Endothelial cell of umbilical vein (primary cell): ENCODE data around the gene TNIP1. TPM values are rescaled to one million over a fixed set of nuclear protein-coding genes. Genes with fewer than 3 reads are reported as not detected.

Experiments used
- BruUV-seq: library from RNA; stranded (reverse); fragments of 400-500 nt; replicated peaks from 2 replicates; lab custom pipeline; 2021; lab: Mats Ljungman, UMichigan
- CTCF ChIA-PET: fragments of 300-600, 350-600 bp; sonication (Branson Sonifier 250); formaldehyde crosslinking; loops from one replicate; lab custom pipeline; 2021; ENCODE audit warnings: antibody characterized with exemption, inconsistent platforms; lab: Charles Lee
- POLR2A ChIA-PET: fragments of 300-600, 350-600 bp; sonication (Branson Sonifier 250); formaldehyde crosslinking; loops from one replicate; lab custom pipeline; 2021; ENCODE audit warnings: antibody characterized with exemption, inconsistent platforms; lab: Charles Lee
- DNase-seq: peaks from one replicate; pipeline ENCODE4 v3.0.0-alpha.2; 2011; ENCODE audit warnings: low read depth, low spot score
- FAIRE-seq: peaks from 2 replicates; lab custom pipeline; 2011; peaks lifted over from hg19 to GRCh38; lab: Jason Lieb, UNC
- H2AFZ ChIP-seq: 2 replicates; pipeline ENCODE4 v1.6.0; 2012; ENCODE audit warnings: low read depth, low read length, control low read depth, inconsistent platforms
- H3K27ac ChIP-seq: 2 replicates; pipeline ENCODE4 v1.5.1; 2011; ENCODE audit warnings: low read depth, mild to moderate bottlenecking, control low read depth, low read length, moderate library complexity; ENCODE audit not compliant: insufficient read depth
- H3K27me3 ChIP-seq, 2 experiments: 2 replicates each; pipeline versions ENCODE4 v1.6.0 to v1.6.1; 2011; ENCODE audit warnings: low read length in 2 of 2, mixed read lengths in 1 of 2; ENCODE audit not compliant: control insufficient read depth in 2 of 2, insufficient read depth in 2 of 2
- H3K36me3 ChIP-seq, 2 experiments: 2 replicates in 1 of 2; 3 replicates in 1 of 2; pipeline ENCODE4 v1.5.1; 2011; ENCODE audit warnings: low read length in 2 of 2, mild to moderate bottlenecking in 1 of 2, moderate library complexity in 1 of 2; ENCODE audit not compliant: control insufficient read depth in 2 of 2, insufficient read depth in 2 of 2; ENCODE audit errors: extremely low read depth in 1 of 2
- H3K4me1 ChIP-seq: 3 replicates; pipeline ENCODE4 v1.5.1; 2011; ENCODE audit warnings: mild to moderate bottlenecking, low read length; ENCODE audit not compliant: control insufficient read depth, insufficient read depth; ENCODE audit errors: extremely low read depth
- H3K4me2 ChIP-seq: 2 replicates; pipeline ENCODE4 v1.6.1; 2011; ENCODE audit warnings: low read length, control low read depth, mixed read lengths; ENCODE audit not compliant: insufficient read depth
- H3K4me3 ChIP-seq, 3 experiments: fragments of 200-600 bp in 1 of 3; sonication (generic), shearing (Covaris generic) in 1 of 3; replicated peaks in 1 of 3; 2 replicates each; pipeline ENCODE4 v1.5.1; 2011 to 2016; ENCODE audit warnings: control low read depth in 3 of 3, low read length in 3 of 3, mild to moderate bottlenecking in 2 of 3, inconsistent platforms in 1 of 3, low read depth in 1 of 3, moderate library complexity in 1 of 3; ENCODE audit not compliant: insufficient read depth in 1 of 3
- H3K79me2 ChIP-seq: 2 replicates; pipeline ENCODE4 v1.6.0; 2012; ENCODE audit warnings: low read length, inconsistent platforms; ENCODE audit not compliant: control insufficient read depth, insufficient read depth
- H3K9ac ChIP-seq: replicated peaks from 2 replicates; pipeline ENCODE3; 2011; ENCODE audit warnings: low read length, control low read depth; ENCODE audit not compliant: insufficient read depth; ENCODE audit errors: extremely low read depth
- H3K9me1 ChIP-seq: replicated peaks from 3 replicates; pipeline ENCODE4 v1.6.0; 2011; ENCODE audit warnings: mild to moderate bottlenecking, low read length; ENCODE audit not compliant: control insufficient read depth, insufficient read depth; ENCODE audit errors: extremely low read depth
- H3K9me3 ChIP-seq: replicated peaks from 2 replicates; pipeline ENCODE4 v1.5.1; 2012; ENCODE audit warnings: low read length, inconsistent platforms; ENCODE audit not compliant: control insufficient read depth, insufficient read depth
- H4K20me1 ChIP-seq: replicated peaks from 2 replicates; pipeline ENCODE3; 2011; ENCODE audit warnings: mild to moderate bottlenecking, low read length; ENCODE audit not compliant: control insufficient read depth, insufficient read depth; ENCODE audit errors: extremely low read depth
- JUN ChIP-seq: IDR thresholded peaks from 2 replicates; pipeline ENCODE4 v1.6.1; 2011; ENCODE audit warnings: borderline replicate concordance, low read depth; ENCODE audit not compliant: insufficient read length, insufficient read depth
- MYC ChIP-seq: IDR thresholded peaks from one replicate; pipeline ENCODE4 v1.6.1; 2011; ENCODE audit warnings: mild to moderate bottlenecking, low read depth, low read length
- POLR2A ChIP-seq: IDR thresholded peaks from 2 replicates; pipeline ENCODE4 v1.6.1; 2012; ENCODE audit warnings: low read depth, mild to moderate bottlenecking, control low read depth, low read length
- POLR2AphosphoS5 ChIP-seq: IDR thresholded peaks from 2 replicates; pipeline ENCODE4 v1.6.1; 2012; ENCODE audit warnings: low read depth, mild to moderate bottlenecking, control low read depth, low read length, moderate library complexity; ENCODE audit not compliant: insufficient read depth
- dilution Hi-C: fragments of 300-500 bp; cut with MboI; formaldehyde crosslinking; loops from one replicate; pipeline ENCODE4 v1.15.0; 2019; ENCODE audit warnings: low sequenced_read_pairs; ENCODE audit not compliant: extremely low pct_ligation_motif_present
- intact Hi-C: fragments of 100-400 bp; cut with micrococcal nuclease; formaldehyde crosslinking; loops from one replicate; pipeline ENCODE4 v1.10.0; 2022
- polyA plus RNA-seq, 4 experiments: library from polyadenylated mRNA; depleted of rRNA in 3 of 4; stranded (reverse) in 3 of 4; unstranded in 1 of 4; fragments of >200 nt; gene quantifications; 2 replicates each; pipeline versions ENCODE4 v1.2.1 to v1.2.3, GENCODE V29; 2011 to 2012; ENCODE audit warnings: missing spikeins in 1 of 4
- total RNA-seq: library from RNA; stranded (reverse); gene quantifications from 2 replicates; pipeline ENCODE4 v1.2.3, GENCODE V29; 2021
- TF ChIP-seq, protein P1 (sequence below), 2 donors: IDR thresholded peaks; 1 replicate in 1 of 2; 2 replicates in 1 of 2; pipeline ENCODE4 v1.5.1; 2011; ENCODE audit warnings: low read length in 2 of 2, mild to moderate bottlenecking in 2 of 2, moderate library complexity in 2 of 2, control low read depth in 1 of 2, inconsistent platforms in 1 of 2, low read depth in 1 of 2; ENCODE audit not compliant: insufficient read depth in 1 of 2; ENCODE audit errors: extremely low read depth in 1 of 2

Gene TNIP1
- total and polyA plus RNA-seq, 2 donors (not counting 3 experiments of a cell fraction or from before 2014, with no cell fraction given) = 43.0 to 96.8 TPM

DNA sequence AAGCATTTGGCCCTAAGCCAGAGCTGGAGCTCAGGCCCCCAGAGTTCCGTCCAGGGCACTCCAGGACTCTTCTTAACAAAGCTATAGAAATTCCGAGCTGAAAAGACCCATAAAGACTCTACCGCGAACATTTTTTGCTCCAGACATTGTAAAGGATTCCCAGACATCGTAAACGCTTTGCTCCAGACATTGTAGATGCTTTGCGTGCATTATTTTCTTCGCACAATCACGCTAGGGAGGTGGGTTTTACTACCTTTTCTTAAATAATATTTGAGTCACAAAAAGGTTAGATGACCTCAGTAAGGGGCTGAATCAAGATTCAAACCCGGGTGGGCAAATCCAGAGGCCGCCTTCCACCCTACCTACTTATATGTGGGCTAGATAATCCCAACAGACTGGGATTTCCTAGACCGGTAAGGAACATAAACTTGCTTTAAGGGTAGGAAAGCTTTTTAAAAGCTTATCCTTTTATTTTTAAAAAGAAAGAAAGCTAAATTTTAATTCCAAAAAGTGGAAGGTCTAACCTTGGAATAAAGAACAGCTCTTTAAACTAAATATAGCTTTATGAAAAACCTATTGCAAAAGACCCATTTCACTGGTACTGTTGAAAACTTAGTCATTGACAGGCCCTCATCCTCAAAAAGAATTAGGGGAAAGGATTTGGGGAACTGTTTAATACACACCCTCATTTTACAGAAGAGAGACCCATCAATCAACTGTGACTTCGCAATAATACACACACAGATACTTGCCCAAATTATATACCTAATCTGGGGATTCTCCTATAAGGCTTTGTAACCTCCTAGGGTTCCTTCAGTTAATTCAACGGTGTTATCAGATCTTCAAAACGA is 822 bp upstream of the TNIP1 start:
- peak overlapping the region; percentile 74 for H3K4me2 ChIP-seq
- peak overlapping the region; percentile 51 to 77 (median 62) for H3K4me3 ChIP-seq
- peaks cover 38% of the 10 kb centered on the region for H3K4me1 ChIP-seq
- CTCF ChIA-PET = interaction anchor here (0.6 to 4.0 kb wide), 12 partner anchors 8 to 157 kb away, joined by 3 to 26 read pairs (median 6); no protein-coding TSS in a partner anchor
- no peak for DNase-seq
- dilution Hi-C loops (loop anchor here (10.0 kb wide), 1 partner anchor 47 kb away; no protein-coding TSS in a partner anchor), intact Hi-C loops (loop anchor here (1.0 to 2.0 kb wide), 4 partner anchors 8 to 323 kb away; partner anchors contain the start of gene DCTN4)
- TSS peak; percentile 89 for BruUV-seq
- H3K9me3 ChIP-seq = no peaks in the 10 kb centered on the region
- no peaks in the 10 kb centered on the region for H3K9me1 ChIP-seq
- no peak for FAIRE-seq
- no peaks in the 10 kb centered on the region for H4K20me1 ChIP-seq
- TF ChIP-seq POLR2AphosphoS5 (no peak), POLR2A (no peak), MYC (no peak), JUN (no peak)
- TF ChIP-seq, protein P1, sequence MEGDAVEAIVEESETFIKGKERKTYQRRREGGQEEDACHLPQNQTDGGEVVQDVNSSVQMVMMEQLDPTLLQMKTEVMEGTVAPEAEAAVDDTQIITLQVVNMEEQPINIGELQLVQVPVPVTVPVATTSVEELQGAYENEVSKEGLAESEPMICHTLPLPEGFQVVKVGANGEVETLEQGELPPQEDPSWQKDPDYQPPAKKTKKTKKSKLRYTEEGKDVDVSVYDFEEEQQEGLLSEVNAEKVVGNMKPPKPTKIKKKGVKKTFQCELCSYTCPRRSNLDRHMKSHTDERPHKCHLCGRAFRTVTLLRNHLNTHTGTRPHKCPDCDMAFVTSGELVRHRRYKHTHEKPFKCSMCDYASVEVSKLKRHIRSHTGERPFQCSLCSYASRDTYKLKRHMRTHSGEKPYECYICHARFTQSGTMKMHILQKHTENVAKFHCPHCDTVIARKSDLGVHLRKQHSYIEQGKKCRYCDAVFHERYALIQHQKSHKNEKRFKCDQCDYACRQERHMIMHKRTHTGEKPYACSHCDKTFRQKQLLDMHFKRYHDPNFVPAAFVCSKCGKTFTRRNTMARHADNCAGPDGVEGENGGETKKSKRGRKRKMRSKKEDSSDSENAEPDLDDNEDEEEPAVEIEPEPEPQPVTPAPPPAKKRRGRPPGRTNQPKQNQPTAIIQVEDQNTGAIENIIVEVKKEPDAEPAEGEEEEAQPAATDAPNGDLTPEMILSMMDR (IDR thresholded peaks at IDR 0.05; ENCODE audit: extremely low read depth in 1 of 2, insufficient read depth in 1 of 2, low read depth in 1 of 2, low read length in 2 of 2) = no peak
- H2AFZ ChIP-seq = peak overlapping the region; percentile 84
- peak overlapping the region; percentile 94 for H3K27ac ChIP-seq
- POLR2A ChIA-PET = interaction anchor here (0.8 to 1.7 kb wide), 4 partner anchors 8 to 34 kb away, joined by 3 to 4 read pairs (median 4); no protein-coding TSS in a partner anchor
- peaks cover 0 to 2% of the 10 kb centered on the region in 2 experiments for H3K36me3 ChIP-seq
- H3K9ac ChIP-seq = peak overlapping the region; percentile 93
- peaks cover 21% of the 10 kb centered on the region for H3K79me2 ChIP-seq
- no peaks in the 10 kb centered on the region for H3K27me3 ChIP-seq
